NCI-H187 treated with DMSO at 0.1 percent for 48 hours (cell line): Measurements from ENCODE around the gene CUX1.
"Not testable (repeated sequence)": the region's sequence is repeated elsewhere in the genome, so short reads cannot be mapped to it uniquely, and the experiment has no call there.

ENCODE experiments used
- DNase-seq: peaks from one replicate; lab custom pipeline; 2025; lab: John Stamatoyannopoulos, UW

The CUX1 gene

DNA sequence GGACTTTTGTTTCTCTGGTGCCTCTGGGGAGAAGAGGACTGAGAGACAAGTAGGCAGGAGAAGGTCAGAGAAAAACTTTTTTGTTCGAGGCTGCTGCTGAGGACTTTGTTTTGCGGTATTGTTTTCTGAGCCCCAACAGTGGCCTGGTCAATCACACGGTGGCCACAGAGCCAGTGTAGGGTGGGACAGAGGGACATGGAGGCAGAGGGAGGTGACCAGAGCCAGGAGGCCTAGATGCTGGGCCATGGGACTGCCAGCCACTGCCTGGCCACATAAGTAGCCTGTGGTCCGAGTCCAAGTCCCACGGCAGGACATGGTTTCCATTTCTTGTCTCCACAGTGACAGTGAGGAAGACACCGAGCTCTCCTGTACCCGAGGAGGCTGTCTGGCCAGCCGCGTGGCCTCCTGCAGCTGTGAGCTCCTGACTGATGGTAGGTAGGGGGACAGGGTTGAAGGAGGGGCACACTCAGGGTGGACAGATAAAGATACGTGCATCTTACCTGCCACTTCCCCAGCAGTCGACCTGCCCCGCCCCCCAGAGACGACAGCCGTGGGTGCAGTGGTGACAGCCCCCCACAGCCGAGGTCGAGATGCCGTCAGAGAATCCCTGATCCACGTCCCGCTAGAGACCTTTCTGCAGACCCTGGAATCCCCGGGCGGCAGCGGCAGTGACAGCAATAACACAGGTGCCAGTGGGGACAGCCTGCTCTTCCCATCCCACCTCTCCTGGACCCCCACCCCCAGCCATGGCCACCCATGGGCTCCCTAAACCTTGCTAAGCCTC lies 496.8 kb downstream of the CUX1 start:
- DNase-seq = no peak

DNA sequence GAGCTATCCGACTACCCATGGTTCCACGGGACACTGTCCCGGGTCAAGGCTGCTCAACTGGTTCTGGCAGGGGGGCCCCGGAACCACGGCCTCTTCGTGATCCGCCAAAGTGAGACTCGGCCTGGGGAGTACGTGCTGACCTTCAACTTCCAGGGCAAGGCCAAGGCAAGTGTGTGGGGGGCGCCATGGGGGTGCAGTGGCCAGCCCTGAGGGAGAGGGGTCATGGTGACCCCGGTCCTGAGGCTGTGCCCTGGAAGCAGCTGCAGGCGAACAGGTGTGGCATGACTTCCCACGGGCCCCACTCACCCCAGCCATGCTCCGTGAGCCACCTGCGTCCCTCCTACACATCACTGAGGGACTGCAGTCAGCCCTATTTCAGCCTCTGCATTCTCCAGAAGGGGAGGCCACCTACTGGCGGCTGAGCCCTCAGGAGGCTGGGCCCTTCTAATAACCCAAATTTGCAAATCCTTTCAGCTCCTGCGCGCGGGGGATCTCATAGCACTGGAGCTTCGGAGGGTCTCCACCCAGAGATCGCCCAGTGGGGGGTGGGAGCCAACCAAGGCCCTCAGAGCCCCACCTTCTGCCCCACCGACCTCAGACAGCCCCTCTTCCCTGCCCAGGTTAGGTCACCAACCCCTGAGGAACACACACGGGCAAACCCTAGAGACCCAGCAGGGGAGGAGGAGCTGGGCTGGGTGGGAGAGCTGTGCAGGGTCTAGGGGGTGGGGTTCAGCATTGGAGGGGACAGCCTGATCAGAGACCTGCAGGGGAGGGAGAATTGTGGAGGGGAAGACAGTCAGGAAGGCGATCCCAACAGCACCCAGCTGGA lies 500.0 kb downstream of the CUX1 start:
- no peak for DNase-seq

DNA sequence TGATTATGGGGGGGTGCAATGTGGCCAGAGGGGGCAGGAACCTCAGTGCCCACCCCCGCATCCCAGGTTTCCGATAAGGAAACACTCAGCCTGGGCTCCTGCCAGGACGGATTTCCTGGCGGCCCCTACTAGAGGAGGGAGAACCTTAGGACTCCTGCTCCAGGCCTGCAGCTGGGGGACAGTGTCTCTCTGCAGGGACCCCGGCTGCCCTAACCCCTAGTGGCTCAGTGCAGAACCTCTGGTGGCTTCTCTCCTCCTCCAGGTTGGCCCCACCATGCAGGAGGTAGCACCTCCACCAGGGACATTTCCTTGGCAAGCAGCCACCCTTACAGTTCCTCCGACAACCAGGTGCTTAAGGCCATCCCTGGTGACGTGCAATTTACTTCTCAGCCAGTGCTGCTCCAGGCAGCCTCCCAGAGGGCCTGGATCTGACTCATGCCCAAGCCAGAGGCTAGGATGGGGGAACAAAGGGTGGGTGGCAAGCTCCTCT lies 501.1 kb downstream of the CUX1 start:
- DNase-seq = no peak

DNA sequence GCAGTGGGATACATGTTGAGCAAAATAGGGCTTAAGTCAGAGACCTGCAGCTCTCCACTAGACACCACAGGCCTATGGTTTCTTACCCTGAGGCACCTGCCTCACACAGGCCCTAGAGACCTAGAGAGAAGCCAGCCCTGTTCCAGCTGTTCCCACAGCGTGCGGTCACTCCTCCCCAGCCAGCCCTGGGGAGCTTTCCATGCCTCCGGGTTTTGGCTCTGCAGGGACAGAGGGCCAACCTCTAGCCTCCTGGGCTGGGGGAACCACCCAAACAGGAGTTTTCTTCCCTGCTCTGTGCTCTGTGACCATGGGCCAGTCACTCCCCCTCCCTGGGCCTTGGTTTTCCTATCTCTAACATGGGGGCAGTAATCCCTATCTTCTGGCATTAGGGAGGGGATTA lies 502.2 kb downstream of the CUX1 start:
- no peak for DNase-seq

DNA sequence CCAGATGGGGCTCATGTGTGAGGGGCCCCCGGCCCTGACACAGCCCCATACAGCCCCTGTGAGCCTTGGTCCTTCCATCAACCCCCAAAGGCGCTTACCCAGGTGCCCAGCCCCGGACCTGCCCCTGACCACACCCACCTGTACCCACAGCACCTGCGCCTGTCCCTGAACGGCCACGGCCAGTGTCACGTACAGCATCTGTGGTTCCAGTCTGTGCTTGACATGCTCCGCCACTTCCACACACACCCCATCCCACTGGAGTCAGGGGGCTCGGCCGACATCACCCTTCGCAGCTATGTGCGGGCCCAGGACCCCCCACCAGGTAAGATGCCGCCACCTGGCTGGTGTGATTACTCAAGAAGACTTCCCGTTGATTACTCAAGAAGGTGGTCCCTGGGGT lies 502.8 kb downstream of the CUX1 start:
- DNase-seq = no peak

GRCh38 chr7:102320601-102321350 lies 503.4 kb downstream of the CUX1 start:
- no peak for DNase-seq

DNA sequence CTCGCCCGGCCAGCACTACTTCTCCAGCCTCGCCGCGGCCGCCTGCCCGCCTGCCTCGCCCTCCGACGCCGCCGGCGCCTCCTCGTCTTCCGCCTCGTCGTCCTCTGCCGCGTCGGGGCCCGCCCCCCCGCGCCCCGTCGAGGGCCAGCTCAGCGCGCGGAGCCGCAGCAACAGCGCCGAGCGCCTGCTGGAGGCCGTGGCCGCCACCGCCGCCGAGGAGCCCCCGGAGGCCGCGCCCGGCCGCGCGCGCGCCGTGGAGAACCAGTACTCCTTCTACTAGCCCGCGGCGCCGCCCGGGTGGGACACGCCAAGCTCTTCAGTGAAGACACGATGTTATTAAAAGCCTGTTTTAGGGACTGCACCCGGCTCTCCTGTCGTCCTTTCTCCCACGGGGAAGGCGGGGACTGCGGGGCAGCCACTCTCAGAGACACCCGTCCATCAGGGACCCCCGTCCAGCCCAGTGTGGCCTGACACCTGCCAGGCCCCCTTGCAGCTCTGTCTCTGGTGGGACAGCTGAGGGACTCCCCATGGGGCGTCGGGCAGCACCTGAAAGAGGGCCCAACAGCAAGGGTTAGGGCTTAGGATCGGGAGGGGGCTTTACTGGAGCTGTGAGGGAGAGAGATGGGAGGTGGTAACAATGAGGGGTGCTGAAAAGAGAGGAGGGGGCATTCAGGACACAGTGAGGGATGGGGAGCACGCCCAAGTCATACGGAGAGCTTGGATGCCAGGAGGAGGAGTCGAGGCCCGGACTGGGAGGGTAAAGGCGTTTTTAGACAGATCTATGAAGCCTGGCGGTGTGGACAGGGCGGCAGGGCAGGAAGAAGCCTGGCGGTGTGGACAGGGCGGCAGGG lies 504.1 kb downstream of the CUX1 start:
- DNase-seq = no peak

- DNase-seq = no peak
Measured at GRCh38 chr7:102322202-102322715, 504.8 kb downstream of the CUX1 start.

DNA sequence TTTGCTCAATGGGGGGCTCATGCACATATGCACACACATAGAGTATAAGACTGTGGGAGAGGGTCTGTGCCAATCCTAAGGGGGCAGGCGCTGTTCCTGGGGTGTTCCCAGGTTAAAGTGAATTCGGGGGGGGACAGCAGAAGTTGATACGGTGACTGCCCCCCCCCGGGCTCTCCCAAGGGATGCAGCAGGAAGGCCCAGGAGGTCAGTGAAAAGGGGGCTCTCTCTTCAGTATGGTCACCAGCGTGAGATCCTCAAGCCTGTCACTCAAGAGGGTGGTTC lies 506.4 kb downstream of the CUX1 start:
- no peak for DNase-seq

DNA sequence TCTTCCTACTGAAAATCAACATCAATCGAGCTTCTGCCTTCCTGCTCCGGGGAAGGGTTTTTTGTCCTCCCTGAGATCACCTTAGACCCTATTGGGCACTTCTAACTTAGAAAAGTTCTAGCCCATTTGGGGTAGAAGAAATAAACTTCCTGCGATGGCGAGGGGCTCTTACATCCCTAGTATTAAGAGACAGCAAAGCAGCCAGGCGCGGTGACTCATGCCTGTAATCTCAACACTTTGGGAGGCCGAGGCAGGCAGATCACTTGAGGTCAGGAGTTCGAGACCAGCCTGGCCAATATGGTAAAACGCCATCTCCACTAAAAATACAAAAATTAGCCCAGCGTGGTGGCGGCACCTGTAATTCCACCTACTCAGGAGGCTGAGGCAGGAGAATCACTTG lies 507.7 kb downstream of the CUX1 start:
- not testable (repeated sequence) for DNase-seq

DNA sequence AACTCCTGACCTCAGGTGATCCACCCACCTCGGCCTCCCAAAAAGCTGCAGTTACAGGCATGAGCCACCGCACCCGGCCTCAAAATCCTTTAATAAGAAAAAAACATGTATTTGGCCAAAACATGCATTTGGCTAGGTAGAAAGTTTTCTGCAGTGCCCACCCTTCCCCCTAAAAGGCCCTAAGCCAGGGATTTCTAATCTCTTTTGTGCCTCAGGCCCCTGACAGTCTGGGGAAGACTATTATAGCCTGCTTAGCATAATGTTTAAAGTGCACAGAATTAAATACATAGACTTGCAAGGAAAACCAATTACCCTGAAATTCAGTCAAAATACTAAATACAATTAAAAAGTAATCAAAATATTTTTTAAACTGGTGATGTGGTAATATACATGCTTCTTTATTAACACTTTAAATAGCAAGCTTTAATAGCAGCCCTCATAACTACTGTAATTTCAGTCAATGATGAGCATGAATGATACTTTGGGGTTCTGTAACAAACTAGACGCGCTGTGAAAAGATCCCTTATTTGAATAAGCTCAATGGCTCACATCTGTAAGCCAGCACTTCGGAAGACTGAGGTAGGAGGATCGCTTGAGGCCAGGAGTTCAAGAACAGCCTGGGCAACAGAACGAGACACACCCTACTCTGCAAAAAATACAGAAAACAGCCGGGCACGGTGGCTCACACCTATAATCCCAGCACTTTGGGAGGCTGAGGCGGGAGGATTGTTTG lies 508.9 kb downstream of the CUX1 start:
- DNase-seq = no peak

DNA sequence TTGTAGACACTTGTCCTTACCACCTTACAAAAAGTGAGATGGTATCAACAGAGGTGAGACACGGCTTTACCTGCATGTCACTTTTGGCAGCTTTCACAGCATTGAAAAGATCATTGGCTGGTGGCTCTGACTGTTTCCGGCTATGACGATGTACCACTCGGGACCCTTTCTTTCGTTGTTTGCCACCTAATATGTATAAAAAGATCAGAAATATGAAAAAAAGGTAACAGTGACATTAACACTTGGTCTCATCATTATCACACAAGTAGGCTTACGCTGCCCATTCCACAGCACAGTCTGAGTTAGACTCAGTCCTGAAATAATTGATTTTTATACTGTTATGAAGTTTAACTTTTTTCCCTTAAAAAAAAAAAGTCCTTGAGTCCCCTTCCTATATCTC lies 509.8 kb downstream of the CUX1 start:
- not testable (repeated sequence) for DNase-seq

DNA sequence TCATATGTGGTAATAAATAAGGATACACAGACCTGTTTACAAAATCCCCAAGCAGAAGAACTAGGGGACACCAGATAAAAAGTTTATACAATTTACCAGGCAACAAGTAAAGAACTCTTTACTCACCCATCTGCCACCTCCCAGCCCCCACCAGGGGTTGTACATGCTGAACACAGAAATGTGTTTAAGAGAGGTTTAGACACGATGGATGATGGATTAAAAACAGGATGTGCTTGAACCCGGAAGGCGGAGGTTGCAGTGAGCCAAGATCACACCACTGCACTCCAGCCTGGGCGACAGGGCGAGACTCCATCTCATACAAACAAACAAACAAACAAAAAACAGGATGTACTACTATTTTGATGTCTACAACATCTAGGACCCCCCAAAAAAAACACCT lies 511.4 kb downstream of the CUX1 start:
- not testable (repeated sequence) for DNase-seq

GRCh38 chr7:102329366-102329765 lies 511.9 kb downstream of the CUX1 start:
- not testable (repeated sequence) for DNase-seq

GRCh38 chr7:102330666-102331460 lies 513.4 kb downstream of the CUX1 start:
- DNase-seq = not testable (repeated sequence)
